ENCODE results near the gene NEDD4. TPM values are rescaled to one million over a fixed set of nuclear protein-coding genes. Genes with fewer than 3 reads are reported as not detected.
"Not testable (repeated sequence)": the region's sequence is repeated elsewhere in the genome, so short reads cannot be mapped to it uniquely, and the experiment has no call there.

NEDD4 gene
- polyA plus RNA-seq, 2 of the 4 experiments (the other 2 are of a cell fraction): 56.4 to 78.8 TPM

DNA sequence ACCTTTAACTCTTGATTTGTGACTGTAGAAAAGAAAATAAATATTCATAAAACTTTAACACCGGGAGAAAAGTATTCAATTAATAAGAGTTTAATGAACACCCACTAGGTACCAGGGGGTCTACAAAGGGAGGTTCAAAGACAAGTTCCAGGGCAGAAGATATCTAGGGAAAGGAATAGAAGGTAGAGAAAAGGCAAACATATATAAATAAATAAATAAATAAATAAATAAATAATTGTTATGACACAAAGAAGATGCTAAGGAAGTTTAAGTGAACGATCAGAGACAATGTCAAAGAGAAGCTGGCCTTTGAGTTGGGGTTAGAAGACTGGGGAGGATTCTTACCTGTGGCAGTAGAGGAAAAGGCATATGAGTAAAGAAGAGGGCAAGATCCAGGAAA is 123.8 kb downstream of the NEDD4 start:
- 61% methylated on average over 2 of the region's 2 CpGs for WGBS (ENCODE audit: missing lambda C conversion rate)
- CTCF ChIA-PET: no interaction called here
- POLR2A ChIA-PET: interaction anchor here (0.7 kb wide), 1 partner anchor 23 kb away, joined by 3 read pairs; no protein-coding TSS in a partner anchor
- H3K4me3 ChIP-seq: no peak overlapping the region
- H3K9me3 ChIP-seq: no peaks in the 10 kb centered on the region
- FAIRE-seq (no peak), ATAC-seq (no peak), DNase-seq (ENCODE audit: low read depth in 1 of 2, low spot score in 1 of 2) (no peak)
- TF ChIP-seq RAD21 (conservative IDR thresholded peaks at IDR 0.05 in 1 of 2, IDR thresholded peaks at IDR 0.05 in 1 of 2): no peak
- TF ChIP-seq ZC3H11A (IDR thresholded peaks at IDR 0.05): peak; percentile 84
- peak overlapping the region; percentile 71 for H3K4me2 ChIP-seq
- peak overlapping the region; percentile 67 to 76 for H3K27ac ChIP-seq
- peaks cover 77% of the 10 kb centered on the region for H3K4me1 ChIP-seq

DNA sequence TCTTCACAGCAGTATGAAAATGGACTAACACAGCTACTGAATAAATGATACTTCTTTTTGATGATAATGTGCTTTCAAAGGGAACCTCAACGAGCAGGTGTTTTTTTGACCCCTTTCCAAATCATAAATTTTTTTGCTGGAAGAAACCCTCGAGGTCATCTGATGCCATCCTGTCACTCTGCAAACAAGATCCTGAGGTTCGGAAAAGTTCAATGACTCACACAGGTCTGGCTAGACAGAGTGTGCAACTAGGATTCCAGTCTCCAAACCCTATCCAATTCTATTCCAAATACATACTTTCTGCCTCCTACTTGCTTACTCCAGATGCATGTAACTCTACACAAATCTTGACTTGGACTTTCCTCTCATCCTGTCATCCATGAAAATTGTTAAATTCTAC is 124.7 kb downstream of the NEDD4 start:
- peak overlapping the region; percentile 67 to 75 for H3K27ac ChIP-seq
- TF ChIP-seq CBX8 (IDR thresholded peaks at IDR 0.05) (no peak), NFE2L2 (conservative IDR thresholded peaks at IDR 0.05; ENCODE audit: low read length) (no peak), RARB (CRISPR knock-in tag; IDR thresholded peaks at IDR 0.05) (peak; percentile 52; the same call in 1 of the 2 replicates), TP53 (CRISPR knock-in tag; IDR thresholded peaks at IDR 0.05) (no peak), SMC3 (IDR thresholded peaks at IDR 0.05) (no peak), ESRRA (IDR thresholded peaks at IDR 0.05; ENCODE audit: borderline replicate concordance, low read length) (no peak), JUNB (IDR thresholded peaks at IDR 0.05) (peak; percentile 74), ZC3H11A (IDR thresholded peaks at IDR 0.05) (no peak), FOSL2 (IDR thresholded peaks at IDR 0.05) (peak; percentile 63), FOSL2 (CRISPR knock-in tag; IDR thresholded peaks at IDR 0.05) (peak; percentile 86), MAZ (IDR thresholded peaks at IDR 0.05; ENCODE audit: borderline replicate concordance, low read depth, low read length) (no peak), HOXB5 (CRISPR knock-in tag; IDR thresholded peaks at IDR 0.05) (no peak), NPAS2 (CRISPR knock-in tag; IDR thresholded peaks at IDR 0.05; ENCODE audit: borderline replicate concordance) (no peak), CEBPB (IDR thresholded peaks at IDR 0.05) (0 out of 4 replicates have a peak, but pooled peaks of 1 of the 2 experiments have one; percentile 12), EHF (CRISPR knock-in tag; IDR thresholded peaks at IDR 0.05) (no peak), JUN (IDR thresholded peaks at IDR 0.05) (peak; percentile 22 to 59; a peak in 1 of 5 replicates), HOXB13 (CRISPR knock-in tag; IDR thresholded peaks at IDR 0.05; ENCODE audit: low read depth) (no peak), EP300 (IDR thresholded peaks at IDR 0.05) (peak; percentile 49 to 56; a peak in 2 of 5 replicates), NR3C1 (IDR thresholded peaks at IDR 0.05) (no peak), CHD2 (IDR thresholded peaks at IDR 0.05; ENCODE audit: low read length, partially characterized antibody) (no peak), GATA3 (IDR thresholded peaks at IDR 0.05; ENCODE audit: borderline replicate concordance) (peak; percentile 66; the same call in 1 of the 2 replicates), MAFK (IDR thresholded peaks at IDR 0.05; ENCODE audit: partially characterized antibody) (no peak)
- TF ChIP-seq, protein P1, sequence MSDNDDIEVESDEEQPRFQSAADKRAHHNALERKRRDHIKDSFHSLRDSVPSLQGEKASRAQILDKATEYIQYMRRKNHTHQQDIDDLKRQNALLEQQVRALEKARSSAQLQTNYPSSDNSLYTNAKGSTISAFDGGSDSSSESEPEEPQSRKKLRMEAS (IDR thresholded peaks at IDR 0.05): peak; percentile 16; the same call in 1 of the 2 replicates
- TF ChIP-seq, protein P2, sequence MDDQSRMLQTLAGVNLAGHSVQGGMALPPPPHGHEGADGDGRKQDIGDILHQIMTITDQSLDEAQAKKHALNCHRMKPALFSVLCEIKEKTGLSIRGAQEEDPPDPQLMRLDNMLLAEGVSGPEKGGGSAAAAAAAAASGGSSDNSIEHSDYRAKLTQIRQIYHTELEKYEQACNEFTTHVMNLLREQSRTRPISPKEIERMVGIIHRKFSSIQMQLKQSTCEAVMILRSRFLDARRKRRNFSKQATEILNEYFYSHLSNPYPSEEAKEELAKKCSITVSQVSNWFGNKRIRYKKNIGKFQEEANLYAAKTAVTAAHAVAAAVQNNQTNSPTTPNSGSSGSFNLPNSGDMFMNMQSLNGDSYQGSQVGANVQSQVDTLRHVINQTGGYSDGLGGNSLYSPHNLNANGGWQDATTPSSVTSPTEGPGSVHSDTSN (IDR thresholded peaks at IDR 0.05): no peak
- TF ChIP-seq, protein P3, sequence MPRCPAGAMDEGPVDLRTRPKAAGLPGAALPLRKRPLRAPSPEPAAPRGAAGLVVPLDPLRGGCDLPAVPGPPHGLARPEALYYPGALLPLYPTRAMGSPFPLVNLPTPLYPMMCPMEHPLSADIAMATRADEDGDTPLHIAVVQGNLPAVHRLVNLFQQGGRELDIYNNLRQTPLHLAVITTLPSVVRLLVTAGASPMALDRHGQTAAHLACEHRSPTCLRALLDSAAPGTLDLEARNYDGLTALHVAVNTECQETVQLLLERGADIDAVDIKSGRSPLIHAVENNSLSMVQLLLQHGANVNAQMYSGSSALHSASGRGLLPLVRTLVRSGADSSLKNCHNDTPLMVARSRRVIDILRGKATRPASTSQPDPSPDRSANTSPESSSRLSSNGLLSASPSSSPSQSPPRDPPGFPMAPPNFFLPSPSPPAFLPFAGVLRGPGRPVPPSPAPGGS (IDR thresholded peaks at IDR 0.05): peak; percentile 31; the same call in 1 of the 3 replicates
- TF ChIP-seq, protein P4, sequence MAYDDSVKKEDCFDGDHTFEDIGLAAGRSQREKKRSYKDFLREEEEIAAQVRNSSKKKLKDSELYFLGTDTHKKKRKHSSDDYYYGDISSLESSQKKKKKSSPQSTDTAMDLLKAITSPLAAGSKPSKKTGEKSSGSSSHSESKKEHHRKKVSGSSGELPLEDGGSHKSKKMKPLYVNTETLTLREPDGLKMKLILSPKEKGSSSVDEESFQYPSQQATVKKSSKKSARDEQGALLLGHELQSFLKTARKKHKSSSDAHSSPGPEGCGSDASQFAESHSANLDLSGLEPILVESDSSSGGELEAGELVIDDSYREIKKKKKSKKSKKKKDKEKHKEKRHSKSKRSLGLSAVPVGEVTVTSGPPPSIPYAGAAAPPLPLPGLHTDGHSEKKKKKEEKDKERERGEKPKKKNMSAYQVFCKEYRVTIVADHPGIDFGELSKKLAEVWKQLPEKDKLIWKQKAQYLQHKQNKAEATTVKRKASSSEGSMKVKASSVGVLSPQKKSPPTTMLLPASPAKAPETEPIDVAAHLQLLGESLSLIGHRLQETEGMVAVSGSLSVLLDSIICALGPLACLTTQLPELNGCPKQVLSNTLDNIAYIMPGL (CRISPR knock-in tag; IDR thresholded peaks at IDR 0.05; ENCODE audit: borderline replicate concordance): no peak
- TF ChIP-seq, protein P5, sequence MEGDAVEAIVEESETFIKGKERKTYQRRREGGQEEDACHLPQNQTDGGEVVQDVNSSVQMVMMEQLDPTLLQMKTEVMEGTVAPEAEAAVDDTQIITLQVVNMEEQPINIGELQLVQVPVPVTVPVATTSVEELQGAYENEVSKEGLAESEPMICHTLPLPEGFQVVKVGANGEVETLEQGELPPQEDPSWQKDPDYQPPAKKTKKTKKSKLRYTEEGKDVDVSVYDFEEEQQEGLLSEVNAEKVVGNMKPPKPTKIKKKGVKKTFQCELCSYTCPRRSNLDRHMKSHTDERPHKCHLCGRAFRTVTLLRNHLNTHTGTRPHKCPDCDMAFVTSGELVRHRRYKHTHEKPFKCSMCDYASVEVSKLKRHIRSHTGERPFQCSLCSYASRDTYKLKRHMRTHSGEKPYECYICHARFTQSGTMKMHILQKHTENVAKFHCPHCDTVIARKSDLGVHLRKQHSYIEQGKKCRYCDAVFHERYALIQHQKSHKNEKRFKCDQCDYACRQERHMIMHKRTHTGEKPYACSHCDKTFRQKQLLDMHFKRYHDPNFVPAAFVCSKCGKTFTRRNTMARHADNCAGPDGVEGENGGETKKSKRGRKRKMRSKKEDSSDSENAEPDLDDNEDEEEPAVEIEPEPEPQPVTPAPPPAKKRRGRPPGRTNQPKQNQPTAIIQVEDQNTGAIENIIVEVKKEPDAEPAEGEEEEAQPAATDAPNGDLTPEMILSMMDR (IDR thresholded peaks at IDR 0.05): no peak
- peaks cover 72% of the 10 kb centered on the region for H3K4me1 ChIP-seq
- FAIRE-seq: peak; percentile 97
- H3K4me2 ChIP-seq: peak overlapping the region; percentile 71
- CTCF ChIA-PET: interaction anchor here (0.8 to 2.0 kb wide), 6 partner anchors 21 to 220 kb away, joined by 3 to 10 read pairs (median 4); no protein-coding TSS in a partner anchor
- peak; percentile 43 to 75 for DNase-seq (ENCODE audit: low read depth in 1 of 2, low spot score in 1 of 2)
- 13% methylated on average over 3 of the region's 3 CpGs for WGBS (ENCODE audit: missing lambda C conversion rate)
- POLR2A ChIA-PET: no interaction called here
- H3K4me3 ChIP-seq: no peak overlapping the region
- no peaks in the 10 kb centered on the region for H3K9me3 ChIP-seq
- ATAC-seq: peak; percentile 88 to 94

DNA sequence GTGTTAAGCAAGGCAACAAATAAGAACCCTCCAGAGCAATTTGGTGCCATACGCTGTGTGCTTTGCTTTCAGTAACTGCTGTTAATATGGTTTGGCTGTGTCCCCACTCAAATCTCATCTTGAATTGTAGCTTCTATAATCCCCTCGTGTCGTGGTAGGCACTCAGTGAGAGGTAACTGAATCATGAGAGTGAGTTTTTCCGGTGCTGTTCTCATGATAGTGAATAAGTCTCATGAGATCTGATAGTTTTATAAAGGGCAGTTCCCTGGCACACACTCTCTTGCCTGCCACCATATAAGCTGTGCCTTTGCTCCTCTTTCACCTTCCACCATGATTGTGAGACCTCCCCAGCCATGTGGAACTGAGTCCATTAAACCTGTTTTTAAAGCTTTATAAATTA is 125.1 kb downstream of the NEDD4 start:
- peak overlapping the region; percentile 71 for H3K4me2 ChIP-seq
- POLR2A ChIA-PET: interaction anchor here (1.5 kb wide), 1 partner anchor 49 kb away, joined by 3 read pairs; no protein-coding TSS in a partner anchor
- H3K4me1 ChIP-seq: peaks cover 68% of the 10 kb centered on the region
- peak; percentile 24 to 31; a peak in 3 of 6 replicates for ATAC-seq
- peak overlapping the region; percentile 67 to 75 for H3K27ac ChIP-seq
- not testable (repeated sequence) for H3K4me3 ChIP-seq; DNase-seq (ENCODE audit: low read depth in 1 of 2, low spot score in 1 of 2); H3K9me3 ChIP-seq; FAIRE-seq
- WGBS (ENCODE audit: missing lambda C conversion rate): 87% methylated on average over 4 of the region's 4 CpGs
- CTCF ChIA-PET: interaction anchor here (0.8 to 2.0 kb wide), 7 partner anchors 21 to 220 kb away, joined by 3 to 10 read pairs (median 4); no protein-coding TSS in a partner anchor

Data from A549 (cell line).